Left ventricle myocardium superior (tissue), 1 donor: ENCODE results near the gene TLK2. TPM values are rescaled to one million over a fixed set of nuclear protein-coding genes. Genes with fewer than 3 reads are reported as not detected.
"Not testable (repeated sequence)": the region's sequence is repeated elsewhere in the genome, so short reads cannot be mapped to it uniquely, and the experiment has no call there.

Experiments used
- ATAC-seq: fragments of 200-7000 bp; cut with Tn5 transposase; one replicate; pipeline ENCODE4 v1.9.1; 2020; ENCODE audit warnings: mild to moderate bottlenecking, moderate library complexity
- DNase-seq: peaks from one replicate; pipeline ENCODE4 v3.0.0-alpha.2; 2020
- intact Hi-C: fragments of 100-400 bp; cut with micrococcal nuclease; formaldehyde crosslinking; loops from one replicate; pipeline ENCODE4 v1.11.0; 2022
- total RNA-seq: library from RNA; stranded (reverse); fragmentation: NEBNext Ultra II Directional; extraction: Animal tissue kit (Norgen Biotek cat#: 25700); gene quantifications from one replicate; pipeline ENCODE4 v1.2.1, GENCODE V29; 2021
- donor health status: DM: no; HTN: yes; CAD: no; lungs with severe emphysema.

The TLK2 gene
- total RNA-seq, 1 donor from 2014 or later: 29.5 TPM

DNA sequence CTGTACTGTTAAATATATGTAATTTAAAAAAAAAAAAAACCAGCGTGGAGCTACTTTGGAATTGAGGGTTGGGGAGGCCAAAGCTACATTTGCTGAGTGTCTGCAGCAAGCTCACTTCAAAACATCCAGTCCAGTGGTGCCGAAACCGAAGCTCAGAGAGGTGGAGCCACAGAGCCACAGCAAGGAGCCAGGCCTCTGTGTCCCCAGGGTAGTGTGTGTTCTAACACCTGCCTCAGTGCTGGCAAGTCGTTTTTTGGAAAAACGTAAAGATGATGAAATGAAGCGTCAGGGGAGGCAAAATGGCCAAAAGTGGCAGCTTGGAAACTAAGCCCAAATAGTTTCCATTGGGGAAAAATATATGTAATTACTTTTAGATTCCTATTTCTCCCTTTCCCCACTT lies 112.7 kb downstream of the TLK2 start:
- DNase-seq (peak; percentile 40), ATAC-seq (peak; percentile 58)
- intact Hi-C loops: no loop called here

DNA sequence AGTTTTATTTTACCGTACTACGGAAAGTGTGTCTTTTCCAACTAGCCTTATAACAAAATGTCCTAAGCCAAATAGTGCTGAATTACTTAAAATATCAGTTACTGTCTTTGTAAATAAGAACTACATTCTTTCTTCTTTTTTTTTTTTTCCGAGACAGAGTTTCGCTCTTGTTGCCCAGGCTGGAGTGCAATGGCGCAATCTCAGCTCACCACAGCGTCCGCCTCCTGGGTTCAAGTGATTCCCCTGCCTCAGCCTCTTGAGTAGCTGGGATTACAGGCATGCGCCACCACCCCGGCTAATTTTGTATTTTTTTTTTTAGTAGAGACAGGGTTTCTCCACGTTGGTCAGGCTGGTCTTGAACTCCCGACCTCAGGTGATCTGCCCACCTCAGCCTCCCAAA lies 113.2 kb downstream of the TLK2 start:
- DNase-seq, intact Hi-C loops, ATAC-seq: not testable (repeated sequence)

DNA sequence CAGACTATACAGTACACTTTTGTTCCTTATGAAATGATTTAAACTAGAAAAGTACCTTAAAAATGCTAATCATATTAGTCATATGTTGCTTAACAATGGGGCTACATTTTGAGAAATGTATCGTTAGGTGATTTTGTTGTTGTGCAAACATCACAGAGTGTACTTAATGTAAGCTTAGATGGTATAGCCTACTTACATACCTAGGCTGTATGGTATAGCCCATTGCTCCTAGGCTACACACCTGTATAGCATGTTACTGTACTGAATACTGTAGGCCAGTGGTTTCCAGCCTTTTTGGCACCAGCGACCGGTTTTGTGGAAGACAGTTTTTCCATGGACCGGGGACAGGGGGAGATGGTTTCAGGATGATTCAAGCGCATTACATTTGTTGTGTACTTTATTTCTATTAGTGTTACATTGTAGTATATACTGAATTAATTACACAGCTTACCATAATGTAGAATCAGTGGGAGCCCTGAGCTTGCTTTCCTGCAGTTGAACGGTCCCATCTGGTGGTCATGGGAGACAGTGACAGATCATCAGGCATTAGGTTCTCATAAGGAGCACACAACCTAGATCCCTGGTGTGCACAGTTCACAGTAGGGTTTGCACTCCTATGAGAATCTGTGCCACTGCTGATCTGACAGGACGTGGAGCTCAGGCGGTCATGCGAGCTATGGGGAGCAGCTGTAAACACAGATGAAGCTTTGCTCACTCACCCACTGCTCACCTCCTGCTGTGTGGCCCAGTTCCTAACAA lies 113.9 kb downstream of the TLK2 start:
- DNase-seq (no peak), ATAC-seq (no peak)
- intact Hi-C loops: no loop called here

DNA sequence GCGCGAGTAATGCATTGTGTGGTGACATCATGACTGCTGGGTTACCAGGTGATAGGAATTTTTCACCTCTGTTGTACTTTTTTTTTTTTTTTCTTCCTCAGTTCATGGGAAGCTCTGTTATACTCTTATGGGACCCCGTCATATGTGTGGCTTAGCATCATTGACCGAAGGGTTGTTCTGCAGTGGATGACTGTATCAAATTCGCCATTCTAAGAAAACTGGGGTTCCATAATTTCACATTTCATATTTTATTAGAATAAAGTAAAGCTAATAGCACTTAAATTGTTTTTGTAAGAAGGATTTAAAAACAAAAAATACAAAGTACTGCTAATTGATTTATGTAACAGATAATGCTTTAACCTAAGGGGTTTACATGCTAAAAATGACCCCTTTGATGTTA lies 116.9 kb downstream of the TLK2 start:
- intact Hi-C loops: no loop called here
- DNase-seq: no peak
- no peak for ATAC-seq

DNA sequence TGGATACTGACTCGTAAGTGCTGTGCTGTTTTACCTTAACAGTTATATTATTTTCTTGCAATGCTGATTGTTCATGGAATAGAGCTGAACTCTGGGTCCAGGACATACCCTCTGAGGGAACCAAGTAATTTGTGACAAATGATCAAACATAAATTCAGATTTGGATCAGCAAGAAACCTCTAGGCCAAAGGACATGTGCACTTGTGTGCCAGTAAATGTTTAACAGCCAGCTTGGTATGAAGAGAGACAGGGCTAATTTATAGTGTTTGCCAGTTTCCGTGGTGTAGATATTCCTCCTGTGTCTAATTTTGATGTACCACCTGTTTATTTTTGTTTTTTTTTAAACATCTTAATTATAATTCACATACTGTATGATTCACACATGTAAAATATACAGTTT lies 118.0 kb downstream of the TLK2 start:
- ATAC-seq (no peak), DNase-seq (no peak)
- intact Hi-C loops: no loop called here

DNA sequence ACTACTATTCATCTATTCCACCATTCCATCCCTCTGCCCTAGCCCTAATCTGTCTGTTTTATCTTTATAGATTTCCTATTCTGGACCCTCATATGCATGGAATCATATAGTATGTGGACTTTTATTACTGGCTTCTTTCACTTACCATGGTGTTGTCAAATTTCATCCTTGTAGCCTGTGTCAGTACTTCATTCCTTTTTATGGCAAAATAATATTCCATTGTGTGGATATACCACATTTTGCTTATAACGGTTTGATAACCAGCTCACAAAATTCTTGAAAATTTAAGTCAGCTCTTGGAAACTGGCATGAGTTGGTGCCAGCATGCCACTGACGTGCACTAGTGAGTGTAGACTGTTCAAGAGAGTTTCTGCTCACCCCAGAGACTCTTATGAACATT lies 118.5 kb downstream of the TLK2 start:
- intact Hi-C loops: no loop called here
- no peak for ATAC-seq

DNA sequence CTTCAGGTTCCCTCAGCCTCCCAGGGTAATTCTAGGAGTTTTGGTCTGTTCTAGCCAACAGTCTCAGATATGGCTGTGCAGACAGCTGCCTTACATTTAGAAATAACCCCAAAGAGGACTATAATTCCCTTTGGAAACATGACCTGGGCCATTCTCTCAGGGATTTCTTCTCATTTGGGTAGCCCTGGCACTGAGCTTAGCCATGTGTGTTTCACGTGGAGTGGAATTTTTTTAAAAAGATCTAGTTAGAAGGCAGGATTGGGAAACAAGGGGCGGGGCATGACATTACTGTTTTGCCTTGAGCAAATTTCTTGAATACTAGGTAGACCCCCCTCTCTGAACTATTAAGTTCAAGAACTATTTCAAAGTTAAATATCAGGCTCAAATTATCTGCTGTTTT lies 119.3 kb downstream of the TLK2 start:
- ATAC-seq: peak; percentile 65
- intact Hi-C loops: no loop called here
- DNase-seq: no peak

More for the DNA sequence above, 118.5 kb downstream of the TLK2 start:
- DNase-seq: no peak

DNA sequence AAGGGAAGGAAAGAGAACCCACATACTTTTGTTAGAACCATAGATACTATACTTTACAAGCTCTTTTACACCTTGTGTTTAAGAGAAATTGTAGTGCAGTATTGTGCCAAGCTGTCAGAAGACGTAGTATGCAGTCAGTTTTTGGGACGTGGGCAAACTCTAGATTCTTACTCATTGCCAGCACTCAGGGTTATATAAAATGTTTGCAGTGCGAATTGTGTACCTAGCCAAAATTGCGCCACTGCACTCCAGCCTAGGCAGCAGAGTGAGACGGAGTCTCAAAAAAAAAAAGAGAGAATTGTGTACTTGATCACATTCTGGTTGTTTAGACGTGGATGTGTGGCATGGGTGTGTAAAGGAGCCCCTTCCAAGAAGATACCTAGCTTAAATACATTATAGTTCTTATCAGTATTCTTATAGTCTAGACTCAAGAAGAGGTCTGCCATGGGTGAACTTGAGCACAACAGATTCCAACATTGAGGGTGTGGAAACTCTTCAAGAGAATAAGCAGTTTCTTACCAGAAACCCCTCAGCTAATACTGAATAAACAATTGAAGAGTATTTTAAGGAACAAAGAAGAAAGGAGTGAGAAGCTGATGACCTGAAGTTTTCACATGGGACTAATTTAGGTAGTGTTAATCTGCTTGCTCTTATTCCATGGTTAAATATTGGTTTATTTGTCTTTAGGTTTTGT lies 121.5 kb downstream of the TLK2 start:
- intact Hi-C loops: no loop called here
- DNase-seq: no peak
- no peak for ATAC-seq

DNA sequence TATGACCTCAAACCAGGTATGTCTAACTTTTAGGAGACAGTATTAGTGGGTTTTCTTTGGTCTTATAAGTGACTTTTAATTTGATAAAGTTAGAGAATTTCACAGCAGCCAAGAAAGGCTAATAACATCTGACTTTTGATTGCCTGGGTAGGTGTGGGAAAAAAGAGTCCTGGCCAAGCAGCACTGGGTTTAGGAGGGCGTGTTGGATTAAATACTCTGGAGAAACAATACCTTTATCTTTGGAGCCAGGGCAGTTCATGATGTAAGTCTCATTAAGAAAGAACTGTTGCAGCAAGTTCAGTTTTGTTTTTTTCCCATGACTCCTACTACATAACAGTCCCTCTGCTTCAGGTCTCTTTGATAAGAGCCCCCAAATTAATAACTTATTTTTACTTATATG lies 122.2 kb downstream of the TLK2 start:
- intact Hi-C loops: no loop called here
- ATAC-seq (peak; percentile 11), DNase-seq (no peak)

GRCh38 chr17:62601471-62601870 lies 122.8 kb downstream of the TLK2 start:
- peak; percentile 63 for ATAC-seq

DNA sequence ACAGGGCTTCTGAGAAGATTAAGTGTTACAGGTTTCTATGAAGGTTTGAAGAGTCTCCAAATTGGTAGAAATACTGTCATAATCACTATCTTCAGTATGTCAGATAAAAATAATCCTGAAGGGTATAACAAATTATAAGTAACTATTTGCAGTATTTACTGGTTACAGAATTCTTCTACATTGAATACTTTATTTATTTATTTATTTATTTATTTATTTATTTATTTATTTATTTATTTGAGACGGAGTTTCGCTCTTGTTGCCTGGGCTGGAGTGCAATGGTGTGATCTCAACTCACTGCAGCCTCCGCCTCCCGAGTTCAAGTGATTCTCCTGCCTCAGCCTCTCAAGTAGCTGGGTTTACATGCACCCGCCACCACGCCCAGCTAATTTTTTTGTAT lies 125.2 kb downstream of the TLK2 start:
- DNase-seq, intact Hi-C loops, ATAC-seq: not testable (repeated sequence)

More at GRCh38 chr17:62601471-62601870, 122.8 kb downstream of the TLK2 start:
- intact Hi-C loops: no loop called here
- DNase-seq: no peak

- DNase-seq (no peak), ATAC-seq (no peak)
- intact Hi-C loops: no loop called here
Measured at GRCh38 chr17:62605588-62605987, 127.0 kb downstream of the TLK2 start.

- ATAC-seq (no peak), DNase-seq (no peak)
- intact Hi-C loops: no loop called here
Measured at GRCh38 chr17:62611292-62611691, 132.7 kb downstream of the TLK2 start.

DNA sequence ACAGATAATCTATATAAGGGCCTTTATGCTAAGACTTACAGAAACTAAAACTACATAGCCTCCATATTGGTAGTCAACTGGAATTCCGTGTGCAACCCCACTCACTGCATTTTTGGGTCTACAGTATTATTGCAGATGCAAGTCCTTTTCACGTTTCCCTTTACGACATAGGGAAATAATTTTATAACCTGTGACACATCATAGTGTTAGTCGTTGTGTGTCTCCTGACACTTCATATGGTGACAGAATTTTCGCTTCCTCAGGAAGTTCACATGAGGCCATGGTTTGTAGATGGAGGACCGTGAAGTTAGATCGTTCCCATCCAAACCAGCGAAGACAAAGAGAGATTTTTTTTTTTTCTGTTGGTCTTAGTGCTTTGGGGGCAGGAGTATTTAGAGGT lies 133.1 kb downstream of the TLK2 start:
- no peak for ATAC-seq
- no peak for DNase-seq
- intact Hi-C loops: no loop called here

DNA sequence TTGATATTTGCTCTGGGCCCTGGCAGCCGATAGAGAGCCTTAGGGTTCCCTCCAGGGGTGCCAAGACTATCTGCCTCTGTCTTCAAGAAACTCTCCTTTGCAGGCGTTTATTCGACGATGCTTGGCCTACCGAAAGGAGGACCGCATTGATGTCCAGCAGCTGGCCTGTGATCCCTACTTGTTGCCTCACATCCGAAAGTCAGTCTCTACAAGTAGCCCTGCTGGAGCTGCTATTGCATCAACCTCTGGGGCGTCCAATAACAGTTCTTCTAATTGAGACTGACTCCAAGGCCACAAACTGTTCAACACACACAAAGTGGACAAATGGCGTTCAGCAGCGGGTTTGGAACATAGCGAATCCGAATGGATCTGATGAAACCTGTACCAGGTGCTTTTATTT lies 133.7 kb downstream of the TLK2 start:
- ATAC-seq: peak; percentile 86
- intact Hi-C loops: not testable (repeated sequence)
- DNase-seq: peak; percentile 45

DNA sequence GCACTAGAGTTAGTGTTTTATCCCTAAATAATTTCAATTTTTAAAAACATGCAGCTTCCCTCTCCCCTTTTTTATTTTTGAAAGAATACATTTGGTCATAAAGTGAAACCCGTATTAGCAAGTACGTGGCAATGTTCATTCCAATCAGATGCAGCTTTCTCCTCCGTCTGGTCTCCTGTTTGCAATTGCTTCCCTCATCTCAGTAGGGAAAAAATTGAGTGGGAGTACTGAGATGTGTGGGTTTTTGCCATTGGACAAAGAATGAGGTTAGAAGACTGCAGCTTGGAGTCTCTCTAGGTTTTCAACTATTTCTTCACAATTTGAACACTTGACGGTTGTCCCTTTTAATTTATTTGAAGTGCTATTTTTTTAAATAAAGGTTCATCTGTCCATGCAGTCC lies 134.5 kb downstream of the TLK2 start:
- ATAC-seq: peak; percentile 32

DNA sequence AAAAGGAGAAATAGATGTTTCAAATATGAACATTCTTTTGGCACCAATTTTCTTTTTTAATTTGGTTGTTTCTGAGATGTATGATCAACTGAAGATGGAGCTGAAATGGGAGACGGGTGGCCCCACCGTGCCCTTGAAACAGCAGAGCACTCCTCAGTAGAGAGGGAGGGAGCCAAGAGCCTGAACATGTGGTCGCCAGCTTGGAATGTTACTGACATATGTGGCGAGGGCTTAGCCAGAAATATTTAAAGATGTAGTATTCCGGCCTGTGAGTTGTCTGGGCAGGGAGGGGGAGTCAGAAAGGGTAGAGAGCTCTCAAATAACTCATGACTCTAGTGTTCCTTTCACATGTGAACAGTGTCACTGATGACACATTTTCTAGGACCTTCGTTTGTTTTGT lies 135.5 kb downstream of the TLK2 start:
- intact Hi-C loops: no loop called here
- no peak for DNase-seq
- peak; percentile 47 for ATAC-seq

More for the DNA sequence above, 134.5 kb downstream of the TLK2 start:
- intact Hi-C loops, DNase-seq: not testable (repeated sequence)

- ATAC-seq: no peak
- no peak for DNase-seq
- intact Hi-C loops: no loop called here
Measured at GRCh38 chr17:62615503-62615902, 136.9 kb downstream of the TLK2 start.

- DNase-seq: no peak
- intact Hi-C loops: no loop called here
- ATAC-seq: no peak
Measured at GRCh38 chr17:62616993-62617893, 138.6 kb downstream of the TLK2 start.
